HCT116 (cell line): ENCODE results near the gene TADA2B. TPM values are rescaled to one million over a fixed set of nuclear protein-coding genes. Genes with fewer than 3 reads are reported as not detected.

Experiments
- ATAC-seq: fragments of 200-7000 bp; cut with Tn5 transposase; 2 replicates; pipeline ENCODE4 v1.9.1; 2020; ENCODE audit warnings: mild to moderate bottlenecking, moderate library complexity
- BruUV-seq: library from RNA; stranded (reverse); fragments of 400-500 nt; replicated peaks from 2 replicates; lab custom pipeline; 2021; lab: Mats Ljungman, UMichigan
- CTCF ChIA-PET: fragments of 300-600 bp; sonication (Branson Sonifier 250); formaldehyde crosslinking; loops from one replicate; lab custom pipeline; 2021; ENCODE audit warnings: antibody characterized with exemption; lab: Charles Lee
- POLR2A ChIA-PET: fragments of 300-600, 350-600 bp; sonication (Branson Sonifier 250); formaldehyde crosslinking; loops from one replicate; lab custom pipeline; 2021; ENCODE audit warnings: antibody characterized with exemption; lab: Charles Lee
- RAD21 ChIA-PET, 2 experiments: fragments of 300-600 bp; sonication (Branson Sonifier 250); formaldehyde crosslinking; loops; one replicate each; lab custom pipeline; 2023; ENCODE audit warnings: low total read pairs in 2 of 2; ENCODE audit not compliant: uncharacterized antibody in 2 of 2, unreplicated experiment in 2 of 2, low non-redundant PET in 1 of 2; lab: Charles Lee
- DNase-seq: peaks from one replicate; pipeline ENCODE4 v3.0.0-alpha.2; 2010; ENCODE audit warnings: low read depth, low spot score
- H2AFZ ChIP-seq: fragments of 200-600 bp; shearing (Covaris generic), sonication (generic); 2 replicates; pipeline ENCODE4 v1.6.1; 2017; ENCODE audit warnings: low read depth, mixed run types, mixed read lengths, antibody characterized with exemption, low read length; ENCODE audit not compliant: poor library complexity, severe bottlenecking
- H3K27ac ChIP-seq: 2 replicates; pipeline ENCODE4 v1.5.1; 2012; ENCODE audit warnings: low read depth, low read length
- H3K27me3 ChIP-seq: fragments of 200-600 bp; sonication (generic); 2 replicates; pipeline ENCODE4 v1.6.1; 2016; ENCODE audit warnings: mixed run types, low read length, mixed read lengths; ENCODE audit not compliant: insufficient read depth
- H3K36me3 ChIP-seq, 2 experiments: fragments of 200-500 bp in 1 of 2; fragments of 200-600 bp in 1 of 2; sonication (Bioruptor generic) in 1 of 2; sonication (generic) in 1 of 2; 2 replicates each; pipeline versions ENCODE4 v1.5.1 to v1.6.1; 2014 to 2016; ENCODE audit warnings: low read length in 2 of 2, inconsistent platforms in 1 of 2, mixed read lengths in 1 of 2, mixed run types in 1 of 2; ENCODE audit not compliant: insufficient read depth in 2 of 2, control insufficient read depth in 1 of 2
- H3K4me1 ChIP-seq, 2 experiments: fragments of 200-600 bp in 1 of 2; sonication (generic) in 1 of 2; 2 replicates each; pipeline versions ENCODE4 v1.5.1 to v1.6.1; 2012 to 2017; ENCODE audit warnings: low read length in 2 of 2, inconsistent platforms in 1 of 2, mild to moderate bottlenecking in 1 of 2, mixed read lengths in 1 of 2, mixed run types in 1 of 2, moderate library complexity in 1 of 2; ENCODE audit not compliant: insufficient read depth in 2 of 2, control insufficient read depth in 1 of 2
- H3K4me2 ChIP-seq: fragments of 200-600 bp; sonication (generic); 2 replicates; pipeline ENCODE4 v1.6.1; 2017; ENCODE audit warnings: mixed run types, low read length, mixed read lengths
- H3K4me3 ChIP-seq, 2 experiments: fragments of 200-600 bp in 1 of 2; sonication (generic) in 1 of 2; replicated peaks in 1 of 2; 2 replicates each; pipeline ENCODE4 v1.5.1; 2011 to 2016; ENCODE audit warnings: low read length in 2 of 2, control low read depth in 1 of 2, low read depth in 1 of 2, mild to moderate bottlenecking in 1 of 2, mixed read lengths in 1 of 2, mixed run types in 1 of 2
- H3K79me2 ChIP-seq: fragments of 200-600 bp; sonication (generic); 2 replicates; pipeline ENCODE4 v1.6.1; 2017; ENCODE audit warnings: mild to moderate bottlenecking, mixed run types, low read length, moderate library complexity, mixed read lengths; ENCODE audit not compliant: insufficient read depth
- H3K9ac ChIP-seq: fragments of 200-600 bp; sonication (generic); 2 replicates; pipeline ENCODE4 v1.6.1; 2016; ENCODE audit warnings: low read length, mixed read lengths
- H3K9me2 ChIP-seq: fragments of 200-600 bp; sonication (generic), shearing (Covaris generic); 2 replicates; pipeline ENCODE4 v1.6.1; 2017; ENCODE audit warnings: mixed run types, mild to moderate bottlenecking, moderate library complexity; ENCODE audit not compliant: insufficient read depth
- H3K9me3 ChIP-seq, 2 experiments: fragments of 200-500 bp in 1 of 2; fragments of 200-600 bp in 1 of 2; sonication (Bioruptor generic) in 1 of 2; sonication (generic) in 1 of 2; 2 replicates each; pipeline ENCODE4 v1.6.1; 2014 to 2017; ENCODE audit warnings: low read length in 2 of 2, mixed read lengths in 2 of 2, inconsistent platforms in 1 of 2, low read depth in 1 of 2, mild to moderate bottlenecking in 1 of 2, mixed run types in 1 of 2, moderate library complexity in 1 of 2; ENCODE audit not compliant: control insufficient read depth in 1 of 2, insufficient read depth in 1 of 2
- H4K20me1 ChIP-seq: fragments of 200-600 bp; sonication (generic), shearing (Covaris generic); 2 replicates; pipeline ENCODE4 v1.6.1; 2017; ENCODE audit warnings: mixed run types, mild to moderate bottlenecking, moderate library complexity; ENCODE audit not compliant: insufficient read depth
- CEBPB ChIP-seq: IDR thresholded peaks from 2 replicates; pipeline ENCODE4 v1.6.1; 2012; ENCODE audit warnings: low read depth
- EGR1 ChIP-seq: IDR thresholded peaks from 2 replicates; pipeline ENCODE4 v1.6.1; 2012; ENCODE audit warnings: low read depth
- EZH2 ChIP-seq: fragments of 200-600 bp; sonication (generic); IDR thresholded peaks from 2 replicates; pipeline ENCODE4 v1.6.1; 2017; ENCODE audit warnings: antibody characterized with exemption, mixed run types
- FOSL1 ChIP-seq: IDR thresholded peaks from 2 replicates; pipeline ENCODE4 v1.6.1; 2012; ENCODE audit warnings: low read depth
- JUND ChIP-seq: IDR thresholded peaks from 2 replicates; pipeline ENCODE4 v1.6.1; 2012
- MAX ChIP-seq: IDR thresholded peaks from 2 replicates; pipeline ENCODE4 v1.6.1; 2012
- POLR2A ChIP-seq: IDR thresholded peaks from 2 replicates; pipeline ENCODE4 v1.7.0; 2011; ENCODE audit warnings: borderline replicate concordance; ENCODE audit not compliant: insufficient read depth, insufficient read length; ENCODE audit errors: extremely low read depth
- POLR2AphosphoS5 ChIP-seq: IDR thresholded peaks from 2 replicates; pipeline ENCODE4 v1.6.1; 2011; ENCODE audit warnings: mild to moderate bottlenecking, low read depth, low read length, moderate library complexity
- SRF ChIP-seq: IDR thresholded peaks from 2 replicates; pipeline ENCODE4 v1.6.1; 2012; ENCODE audit warnings: low read depth
- ZBTB33 ChIP-seq: IDR thresholded peaks from 2 replicates; pipeline ENCODE4 v1.6.1; 2011; ENCODE audit warnings: mild to moderate bottlenecking, low read length, moderate library complexity; ENCODE audit not compliant: insufficient replicate concordance; ENCODE audit errors: extremely low read depth
- intact Hi-C: fragments of 100-400 bp; cut with micrococcal nuclease; formaldehyde crosslinking; loops from 2 replicates; pipeline ENCODE4 v1.10.0; 2022
- total RNA-seq: library from RNA; stranded (reverse); gene quantifications from one replicate; pipeline ENCODE4 v1.2.1, GENCODE V29; 2021; ENCODE audit not compliant: unreplicated experiment
- TF ChIP-seq, protein P1 (sequence below): IDR thresholded peaks from 2 replicates; pipeline ENCODE4 v1.6.1; 2012; ENCODE audit warnings: low read depth
- TF ChIP-seq, protein P2 (sequence below), 3 experiments: fragments of 200-600 bp in 1 of 3; sonication (generic) in 1 of 3; IDR thresholded peaks in 2 of 3; conservative IDR thresholded peaks in 1 of 3; 2 replicates each; pipeline ENCODE4 v1.5.1; 2012 to 2017; ENCODE audit warnings: low read depth in 2 of 3, low read length in 2 of 3, antibody characterized with exemption in 1 of 3, borderline replicate concordance in 1 of 3, control low read depth in 1 of 3, mild to moderate bottlenecking in 1 of 3, mixed read lengths in 1 of 3, mixed run types in 1 of 3, moderate library complexity in 1 of 3; ENCODE audit not compliant: insufficient read depth in 1 of 3

The TADA2B gene
- total RNA-seq, 1 experiment from 2014 or later, result 13.4 TPM

- Histone ChIP-seq H3K27ac (no peak overlapping the region), H3K4me2 (no peak overlapping the region), H3K9me2 (no peaks in the 10 kb centered on the region), H3K36me3 (peaks cover 12 to 38% of the 10 kb centered on the region in 2 experiments; a peak in 3 of 4 replicates), H3K9ac (no peak overlapping the region), H3K79me2 (peaks cover 26% of the 10 kb centered on the region; the same call in 1 of the 2 replicates), H3K9me3 (no peaks in the 10 kb centered on the region), H4K20me1 (no peaks in the 10 kb centered on the region), H2AFZ (no peak overlapping the region), H3K4me3 (no peak overlapping the region), H3K4me1 (peaks cover 16 to 29% of the 10 kb centered on the region in 2 experiments), H3K27me3 (no peaks in the 10 kb centered on the region)
- TF ChIP-seq SRF (no peak), EGR1 (no peak), POLR2AphosphoS5 (no peak)
- intact Hi-C loops, result no loop called here
- RAD21 ChIA-PET, result no interaction called here
- POLR2A ChIA-PET, result no interaction called here
- CTCF ChIA-PET, result interaction anchor here (1.2 kb wide), 1 partner anchor 67 kb away, joined by 3 read pairs; no protein-coding TSS in a partner anchor
- DNase-seq (no peak), ATAC-seq (no peak)
- no TSS peak for BruUV-seq
Measured at GRCh38 chr4:7003879-7004240, 39.3 kb upstream of the TADA2B start.

DNA sequence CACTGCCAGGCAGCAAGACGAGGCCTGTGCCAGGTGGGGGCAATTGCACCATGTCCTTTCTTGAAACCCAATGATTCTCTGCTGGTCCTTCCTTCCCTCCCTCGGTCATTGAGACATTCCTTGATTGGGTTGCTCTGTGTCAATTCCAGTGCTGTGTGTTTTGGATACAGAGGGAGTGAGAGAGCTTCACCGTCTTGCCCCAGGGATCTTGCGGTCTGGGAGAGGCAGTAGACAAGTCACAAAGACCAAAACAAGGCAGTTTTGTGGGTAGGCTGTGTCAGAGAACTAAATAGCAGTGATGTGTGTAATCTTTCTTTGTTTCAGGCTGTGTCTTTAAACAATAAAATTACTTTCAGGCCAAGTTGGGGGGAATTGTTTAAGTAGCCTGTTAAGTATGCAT, 38.8 kb upstream of the TADA2B start:
- Histone ChIP-seq H3K9me3 (no peaks in the 10 kb centered on the region), H3K4me1 (peaks cover 12 to 24% of the 10 kb centered on the region in 2 experiments), H3K4me3 (no peak overlapping the region), H3K79me2 (peaks cover 26% of the 10 kb centered on the region; the same call in 1 of the 2 replicates), H3K9me2 (no peaks in the 10 kb centered on the region), H4K20me1 (no peaks in the 10 kb centered on the region), H2AFZ (no peak overlapping the region), H3K9ac (no peak overlapping the region), H3K27ac (no peak overlapping the region), H3K36me3 (peaks cover 16 to 42% of the 10 kb centered on the region in 2 experiments; a peak in 3 of 4 replicates), H3K4me2 (no peak overlapping the region)
- CTCF ChIA-PET, result interaction anchor here (1.2 kb wide), 1 partner anchor 67 kb away, joined by 3 read pairs; no protein-coding TSS in a partner anchor
- RAD21 ChIA-PET, result no interaction called here
- no TSS peak for BruUV-seq
- POLR2A ChIA-PET, result no interaction called here
- ATAC-seq (no peak), DNase-seq (no peak)
- intact Hi-C loops, result no loop called here
- TF ChIP-seq POLR2A, result no peak
- no peak for TF ChIP-seq EGR1
- TF ChIP-seq, protein P1, sequence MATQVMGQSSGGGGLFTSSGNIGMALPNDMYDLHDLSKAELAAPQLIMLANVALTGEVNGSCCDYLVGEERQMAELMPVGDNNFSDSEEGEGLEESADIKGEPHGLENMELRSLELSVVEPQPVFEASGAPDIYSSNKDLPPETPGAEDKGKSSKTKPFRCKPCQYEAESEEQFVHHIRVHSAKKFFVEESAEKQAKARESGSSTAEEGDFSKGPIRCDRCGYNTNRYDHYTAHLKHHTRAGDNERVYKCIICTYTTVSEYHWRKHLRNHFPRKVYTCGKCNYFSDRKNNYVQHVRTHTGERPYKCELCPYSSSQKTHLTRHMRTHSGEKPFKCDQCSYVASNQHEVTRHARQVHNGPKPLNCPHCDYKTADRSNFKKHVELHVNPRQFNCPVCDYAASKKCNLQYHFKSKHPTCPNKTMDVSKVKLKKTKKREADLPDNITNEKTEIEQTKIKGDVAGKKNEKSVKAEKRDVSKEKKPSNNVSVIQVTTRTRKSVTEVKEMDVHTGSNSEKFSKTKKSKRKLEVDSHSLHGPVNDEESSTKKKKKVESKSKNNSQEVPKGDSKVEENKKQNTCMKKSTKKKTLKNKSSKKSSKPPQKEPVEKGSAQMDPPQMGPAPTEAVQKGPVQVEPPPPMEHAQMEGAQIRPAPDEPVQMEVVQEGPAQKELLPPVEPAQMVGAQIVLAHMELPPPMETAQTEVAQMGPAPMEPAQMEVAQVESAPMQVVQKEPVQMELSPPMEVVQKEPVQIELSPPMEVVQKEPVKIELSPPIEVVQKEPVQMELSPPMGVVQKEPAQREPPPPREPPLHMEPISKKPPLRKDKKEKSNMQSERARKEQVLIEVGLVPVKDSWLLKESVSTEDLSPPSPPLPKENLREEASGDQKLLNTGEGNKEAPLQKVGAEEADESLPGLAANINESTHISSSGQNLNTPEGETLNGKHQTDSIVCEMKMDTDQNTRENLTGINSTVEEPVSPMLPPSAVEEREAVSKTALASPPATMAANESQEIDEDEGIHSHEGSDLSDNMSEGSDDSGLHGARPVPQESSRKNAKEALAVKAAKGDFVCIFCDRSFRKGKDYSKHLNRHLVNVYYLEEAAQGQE, result no peak
- TF ChIP-seq, protein P2, sequence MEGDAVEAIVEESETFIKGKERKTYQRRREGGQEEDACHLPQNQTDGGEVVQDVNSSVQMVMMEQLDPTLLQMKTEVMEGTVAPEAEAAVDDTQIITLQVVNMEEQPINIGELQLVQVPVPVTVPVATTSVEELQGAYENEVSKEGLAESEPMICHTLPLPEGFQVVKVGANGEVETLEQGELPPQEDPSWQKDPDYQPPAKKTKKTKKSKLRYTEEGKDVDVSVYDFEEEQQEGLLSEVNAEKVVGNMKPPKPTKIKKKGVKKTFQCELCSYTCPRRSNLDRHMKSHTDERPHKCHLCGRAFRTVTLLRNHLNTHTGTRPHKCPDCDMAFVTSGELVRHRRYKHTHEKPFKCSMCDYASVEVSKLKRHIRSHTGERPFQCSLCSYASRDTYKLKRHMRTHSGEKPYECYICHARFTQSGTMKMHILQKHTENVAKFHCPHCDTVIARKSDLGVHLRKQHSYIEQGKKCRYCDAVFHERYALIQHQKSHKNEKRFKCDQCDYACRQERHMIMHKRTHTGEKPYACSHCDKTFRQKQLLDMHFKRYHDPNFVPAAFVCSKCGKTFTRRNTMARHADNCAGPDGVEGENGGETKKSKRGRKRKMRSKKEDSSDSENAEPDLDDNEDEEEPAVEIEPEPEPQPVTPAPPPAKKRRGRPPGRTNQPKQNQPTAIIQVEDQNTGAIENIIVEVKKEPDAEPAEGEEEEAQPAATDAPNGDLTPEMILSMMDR (IDR thresholded peaks at IDR 0.05 in 2 of 3, conservative IDR thresholded peaks at IDR 0.05 in 1 of 3; ENCODE audit: borderline replicate concordance in 1 of 3, insufficient read depth in 1 of 3, low read depth in 2 of 3, low read length in 2 of 3), result no peak
- TF ChIP-seq SRF, result no peak
- TF ChIP-seq ZBTB33, result no peak
- no peak for TF ChIP-seq JUND
- TF ChIP-seq CEBPB, result no peak
- TF ChIP-seq EZH2, result no peak
- no peak for TF ChIP-seq MAX
- TF ChIP-seq FOSL1, result no peak
- TF ChIP-seq, all 23 proteins: peak for 0
- no peaks in the 10 kb centered on the region for H3K27me3 ChIP-seq
